Peyer's patch (tissue), 4 donors: ENCODE measurements around the gene AMFR. TPM values are rescaled to one million over a fixed set of nuclear protein-coding genes. Genes with fewer than 3 reads are reported as not detected.

ENCODE experiments used
- DNase-seq, 3 donors: peaks; one replicate each; pipeline ENCODE4 v3.0.0-alpha.2; 2017 to 2019
- H3K27ac ChIP-seq, 4 donors: fragments of 200-600 bp; sonication (generic); one replicate each; pipeline ENCODE4 v1.5.1; 2016 to 2019
- H3K27me3 ChIP-seq, 2 donors: fragments of 200-600 bp; sonication (generic); one replicate each; pipeline ENCODE4 v1.5.1; 2019
- H3K36me3 ChIP-seq, 3 donors: fragments of 200-600 bp; sonication (generic); one replicate each; pipeline ENCODE4 v1.5.1; 2016 to 2019
- H3K4me1 ChIP-seq, 4 donors: fragments of 200-600 bp; sonication (generic); one replicate each; pipeline ENCODE4 v1.5.1; 2016 to 2019
- H3K4me3 ChIP-seq, 4 donors: fragments of 200-600 bp; sonication (generic); 1 replicate in 3 of 4; 2 replicates in 1 of 4; pipeline ENCODE4 v1.5.1; 2016 to 2019; ENCODE audit warnings: mild to moderate bottlenecking in 1 of 4
- H3K9me3 ChIP-seq, 4 donors: fragments of 200-600 bp; sonication (generic); one replicate each; pipeline ENCODE4 v1.5.1; 2016 to 2019; ENCODE audit warnings: mild to moderate bottlenecking in 1 of 4
- CTCF ChIP-seq, 6 experiments: fragments of 450-650 bp in 4 of 6; fragments of 200-600 bp in 2 of 6; sonication (generic) in 1 of 6; IDR thresholded peaks; one replicate each; pipeline ENCODE4 v1.5.1; 2017 to 2019; ENCODE audit warnings: antibody characterized with exemption in 6 of 6, mild to moderate bottlenecking in 3 of 6, moderate library complexity in 1 of 6
- POLR2A ChIP-seq, 2 donors: fragments of 450-650 bp; IDR thresholded peaks; one replicate each; pipeline ENCODE4 v1.5.1; 2017; ENCODE audit warnings: antibody characterized with exemption in 2 of 2, mild to moderate bottlenecking in 2 of 2, moderate library complexity in 2 of 2
- total RNA-seq, 4 donors: library from RNA; depleted of rRNA; stranded (reverse); fragments of >200 nt; gene quantifications; one replicate each; pipeline ENCODE4 v1.1.0, GENCODE V29; 2016

AMFR gene
- total RNA-seq, 4 donors from 2014 or later = 149 to 265 (median 170) TPM

GRCh38 chr16:56372013-56372634, 53.2 kb downstream of the AMFR start:
- H3K27me3 ChIP-seq = no peaks in the 10 kb centered on the region

GRCh38 chr16:56371660-56371937, 53.7 kb downstream of the AMFR start:
- H3K9me3 ChIP-seq = no peaks in the 10 kb centered on the region
- H3K4me1 ChIP-seq = peaks cover 0 to 13% (median 0%) of the 10 kb centered on the region in 4 donors
- H3K27me3 ChIP-seq = no peaks in the 10 kb centered on the region
- peak overlapping the region in 1 of 4 donors; percentile 6 for H3K27ac ChIP-seq
- TF ChIP-seq POLR2A (IDR thresholded peaks at IDR 0.05) (no peak), CTCF (IDR thresholded peaks at IDR 0.05) (no peak)
- H3K4me3 ChIP-seq = no peak overlapping the region
- no peak for DNase-seq
- H3K36me3 ChIP-seq = peaks cover 0 to 46% (median 0%) of the 10 kb centered on the region in 3 donors

More at GRCh38 chr16:56372013-56372634, 53.2 kb downstream of the AMFR start:
- TF ChIP-seq CTCF (IDR thresholded peaks at IDR 0.05) (no peak), POLR2A (IDR thresholded peaks at IDR 0.05) (no peak)
- no peak overlapping the region for H3K27ac ChIP-seq
- DNase-seq = no peak
- H3K4me3 ChIP-seq = no peak overlapping the region
- peaks cover 0 to 41% (median 0%) of the 10 kb centered on the region in 3 donors for H3K36me3 ChIP-seq
- peaks cover 0 to 13% (median 0%) of the 10 kb centered on the region in 4 donors for H3K4me1 ChIP-seq
- no peaks in the 10 kb centered on the region for H3K9me3 ChIP-seq

GRCh38 chr16:56370875-56371659, 54.3 kb downstream of the AMFR start:
- Histone ChIP-seq H3K27ac (peak overlapping the region in 1 of 4 donors; percentile 6), H3K27me3 (no peaks in the 10 kb centered on the region), H3K4me3 (no peak overlapping the region), H3K36me3 (peaks cover 0 to 49% (median 0%) of the 10 kb centered on the region in 3 donors), H3K9me3 (no peaks in the 10 kb centered on the region), H3K4me1 (peaks cover 0 to 13% (median 0%) of the 10 kb centered on the region in 4 donors)
- DNase-seq = no peak
- TF ChIP-seq CTCF (IDR thresholded peaks at IDR 0.05) (no peak), POLR2A (IDR thresholded peaks at IDR 0.05) (no peak)

GRCh38 chr16:56370185-56370874, 55.0 kb downstream of the AMFR start:
- no peak overlapping the region for H3K4me3 ChIP-seq
- TF ChIP-seq CTCF (IDR thresholded peaks at IDR 0.05) (no peak), POLR2A (IDR thresholded peaks at IDR 0.05) (no peak)
- no peaks in the 10 kb centered on the region for H3K27me3 ChIP-seq
- H3K9me3 ChIP-seq = no peaks in the 10 kb centered on the region
- no peak for DNase-seq
- peaks cover 0 to 51% (median 0%) of the 10 kb centered on the region in 3 donors for H3K36me3 ChIP-seq
- H3K4me1 ChIP-seq = peaks cover 0 to 13% (median 0%) of the 10 kb centered on the region in 4 donors
- peak overlapping the region in 1 of 4 donors; percentile 6 for H3K27ac ChIP-seq

GRCh38 chr16:56369202-56369601, 56.1 kb downstream of the AMFR start:
- Histone ChIP-seq H3K27ac (no peak overlapping the region), H3K4me3 (no peak overlapping the region), H3K36me3 (peaks cover 0 to 61% (median 0%) of the 10 kb centered on the region in 3 donors), H3K9me3 (no peaks in the 10 kb centered on the region), H3K4me1 (peaks cover 0 to 13% (median 0%) of the 10 kb centered on the region in 4 donors), H3K27me3 (no peaks in the 10 kb centered on the region)
- DNase-seq = no peak
- TF ChIP-seq POLR2A (IDR thresholded peaks at IDR 0.05) (no peak), CTCF (IDR thresholded peaks at IDR 0.05) (no peak)
